K562 (cell line): ENCODE results near the gene CORT. TPM values are rescaled to one million over a fixed set of nuclear protein-coding genes. Genes with fewer than 3 reads are reported as not detected.
A peak's percentile ranks its signal among the peaks of the same experiment; 100 is the strongest.

ENCODE experiments used
- ATAC-seq: fragments of 200-7000 bp; cut with Tn5 transposase; 3 replicates; pipeline ENCODE4 v1.9.1; 2020; ENCODE audit warnings: moderate library complexity
- BruUV-seq: library from RNA; stranded (reverse); fragments of 400-500 nt; replicated peaks from 2 replicates; lab custom pipeline; 2021; lab: Mats Ljungman, UMichigan
- CTCF ChIA-PET: fragments of 300-600 bp; formaldehyde crosslinking; extraction: SDS; loops from one replicate; lab custom pipeline; 2021; ENCODE audit warnings: low intra/inter-chr PET ratio; lab: Yijun Ruan, JAX
- POLR2A ChIA-PET: fragments of 300-600, 350-650 bp; sonication (Branson Sonifier 250); formaldehyde crosslinking; extraction: SDS; loops from one replicate; lab custom pipeline; 2021; ENCODE audit warnings: antibody characterized with exemption, inconsistent platforms; lab: Yijun Ruan, JAX
- DNase-seq, 4 experiments: peaks; one replicate each; pipeline versions ENCODE4 v3.0.0 to v3.0.0-alpha.2; 2011 to 2018; ENCODE audit warnings: low spot score in 3 of 4, mixed read lengths in 3 of 4; ENCODE audit errors: extremely low read depth in 1 of 4
- FAIRE-seq: peaks from 2 replicates; lab custom pipeline; 2011; peaks lifted over from hg19 to GRCh38; lab: Jason Lieb, UNC
- H2AFZ ChIP-seq: 2 replicates; pipeline ENCODE4 v1.6.0; 2011; ENCODE audit warnings: low read depth, low read length, control low read depth, inconsistent platforms
- H3K27ac ChIP-seq: fragments of 200-600 bp; 3 replicates; pipeline ENCODE4 v1.8.0; 2011; ENCODE audit warnings: low read depth, mild to moderate bottlenecking, control low read depth, inconsistent platforms, low read length, moderate library complexity, mixed read lengths; ENCODE audit errors: extremely low read depth
- H3K27me3 ChIP-seq, 2 experiments: fragments of 300-600 bp in 1 of 2; 2 replicates in 1 of 2; 3 replicates in 1 of 2; pipeline versions ENCODE4 v1.6.0 to v1.8.0; 2011; ENCODE audit warnings: inconsistent platforms in 2 of 2, low read length in 2 of 2, mild to moderate bottlenecking in 1 of 2, mixed read lengths in 1 of 2, moderate library complexity in 1 of 2; ENCODE audit not compliant: control insufficient read depth in 2 of 2, insufficient read depth in 2 of 2
- H3K36me3 ChIP-seq: fragments of 300-600 bp; 3 replicates; pipeline ENCODE4 v1.8.0; 2011; ENCODE audit warnings: mild to moderate bottlenecking, low read length, inconsistent platforms; ENCODE audit not compliant: control insufficient read depth, insufficient read depth
- H3K4me1 ChIP-seq, 2 experiments: fragments of 200-600 bp in 1 of 2; replicated peaks in 1 of 2; 2 replicates in 1 of 2; 3 replicates in 1 of 2; pipeline versions ENCODE4 v1.5.1 to v1.8.0; 2011; ENCODE audit warnings: inconsistent platforms in 2 of 2, low read length in 2 of 2, mild to moderate bottlenecking in 1 of 2, mixed read lengths in 1 of 2, moderate library complexity in 1 of 2; ENCODE audit not compliant: control insufficient read depth in 2 of 2, insufficient read depth in 2 of 2
- H3K4me2 ChIP-seq: 2 replicates; pipeline ENCODE4 v1.6.1; 2011; ENCODE audit warnings: low read length, control low read depth, inconsistent platforms, mixed read lengths; ENCODE audit not compliant: insufficient read depth
- H3K4me3 ChIP-seq: fragments of 200-600 bp; sonication (generic), shearing (Covaris generic); 2 replicates; pipeline ENCODE4 v1.5.1; 2016; ENCODE audit warnings: control low read depth, inconsistent platforms
- H3K79me2 ChIP-seq: fragments of 200-600 bp; 3 replicates; pipeline ENCODE4 v1.8.0; 2011; ENCODE audit warnings: low read length, inconsistent platforms; ENCODE audit not compliant: control insufficient read depth, insufficient read depth
- H3K9ac ChIP-seq, 2 experiments: 2 replicates each; pipeline versions ENCODE4 v1.6.0 to v1.6.1; 2011; ENCODE audit warnings: low read depth in 2 of 2, low read length in 2 of 2, control low read depth in 1 of 2, inconsistent platforms in 1 of 2, mild to moderate bottlenecking in 1 of 2, mixed read lengths in 1 of 2; ENCODE audit not compliant: insufficient read depth in 1 of 2
- H3K9me1 ChIP-seq: one replicate; pipeline ENCODE4 v1.6.0; 2011; ENCODE audit warnings: inconsistent platforms, mild to moderate bottlenecking, low read length, moderate library complexity; ENCODE audit not compliant: control insufficient read depth, insufficient read depth
- H3K9me3 ChIP-seq: replicated peaks from 2 replicates; pipeline ENCODE4 v1.5.1; 2011; ENCODE audit warnings: low read depth, low read length, inconsistent platforms; ENCODE audit not compliant: control insufficient read depth, insufficient read depth
- H4K20me1 ChIP-seq: replicated peaks from 2 replicates; pipeline ENCODE4 v1.6.1; 2011; ENCODE audit warnings: low read length, inconsistent platforms, mixed read lengths; ENCODE audit not compliant: control insufficient read depth, insufficient read depth
- NFIC ChIP-seq: fragments of 450-650 bp; IDR thresholded peaks from 2 replicates; pipeline ENCODE4 v1.6.1; 2017; ENCODE audit warnings: mild to moderate bottlenecking, inconsistent platforms
- RNF2 ChIP-seq: sonication (generic); IDR thresholded peaks from 2 replicates; pipeline ENCODE4 v1.6.1; 2016
- ZNF274 ChIP-seq: IDR thresholded peaks from 2 replicates; pipeline ENCODE4 v1.6.1; 2011; ENCODE audit warnings: low read depth, mild to moderate bottlenecking, low read length, moderate library complexity, borderline replicate concordance
- ZNF699 ChIP-seq: fragments of 250-450 bp; sonication (Bioruptor Pico); IDR thresholded peaks from 2 replicates; pipeline ENCODE4 v1.8.0; 2021; ENCODE audit warnings: mild to moderate bottlenecking, moderate library complexity; ENCODE audit not compliant: insufficient replicate concordance
- WGBS: fragments of 100-300 bp; shearing (Covaris generic); methylation state at CpG from one replicate; pipeline ENCODE4 v1.1.6; 2016; ENCODE audit warnings: low coverage, mixed read lengths; ENCODE audit not compliant: insufficient coverage; ENCODE audit errors: missing lambda C conversion rate; 5-methylcytosine and 5-hydroxymethylcytosine counted together
- in situ Hi-C: fragments of 300-500 bp; cut with MboI; formaldehyde crosslinking; loops from 4 replicates; pipeline ENCODE4 v1.15.0; 2018; ENCODE audit warnings: inconsistent platforms, mixed read lengths
- intact Hi-C: fragments of 100-400 bp; cut with micrococcal nuclease; formaldehyde crosslinking; loops from 2 replicates; pipeline ENCODE4 v1.14.2; 2022
- polyA plus RNA-seq, 8 experiments: library from polyadenylated mRNA; depleted of rRNA in 4 of 8; stranded (reverse) in 5 of 8; unstranded in 3 of 8; fragments of >200 nt; fragmentation: Nextera tagmentation in 2 of 8; fragmentation: Illumina TruSeq in 1 of 8; extraction: Ambion mirVana in 2 of 8; extraction: Trizol in 1 of 8; gene quantifications; 2 replicates each; pipeline versions ENCODE4 v1.2.1 to v1.2.3, GENCODE V29; 2011 to 2014; ENCODE audit warnings: inconsistent platforms in 1 of 8, missing spikeins in 1 of 8
- total RNA-seq, 7 experiments: library from RNA; depleted of rRNA in 6 of 7; stranded (reverse); fragments of >200 nt in 6 of 7; fragmentation: Illumina TruSeq in 2 of 7; extraction: Trizol in 2 of 7; gene quantifications; 2 replicates each; pipeline versions ENCODE4 v1.2.1 to v1.2.3, GENCODE V29; 2011 to 2021; ENCODE audit warnings: low replicate concordance in 1 of 7

CORT gene
- total and polyA plus RNA-seq, 9 of the 15 experiments (the other 6 are each of a cell fraction or from before 2014, with no cell fraction given): 0.08 to 0.54 (median 0.13) TPM; not detected in 5

- Histone ChIP-seq H3K27me3 (no peaks in the 10 kb centered on the region), H3K36me3 (peaks cover 24% of the 10 kb centered on the region; the same call in 2 of the 3 replicates), H3K4me1 (no peaks in the 10 kb centered on the region; a peak in 2 of 5 replicates), H3K4me2 (no peak overlapping the region), H3K27ac (no peak overlapping the region), H3K9me3 (0 out of 2 replicates have a peak, but pooled peaks cover 3% of the 10 kb centered on the region), H3K4me3 (no peak overlapping the region), H4K20me1 (peaks cover 26% of the 10 kb centered on the region), H2AFZ (no peak overlapping the region), H3K9me1 (no peaks in the 10 kb centered on the region), H3K79me2 (peaks cover 89% of the 10 kb centered on the region), H3K9ac (no peak overlapping the region)
- no peak for ATAC-seq
- ChIA-PET CTCF (no interaction called here), POLR2A (interaction anchor here (0.6 to 1.3 kb wide), 6 partner anchors 10 to 710 kb away, joined by 3 to 5 read pairs (median 4); no protein-coding TSS in a partner anchor)
- intact Hi-C loops (no loop called here), in situ Hi-C loops (loop anchor here (5.0 kb wide), 1 partner anchor 57 kb away; the partner anchor contains the start of gene CENPS)
- WGBS: 43% methylated on average over 4 of the region's 4 CpGs
- TF ChIP-seq RNF2: no peak
- TF ChIP-seq ZNF274: no peak
- TF ChIP-seq NFIC: peak; percentile 76
- no peak for TF ChIP-seq ZNF699
- FAIRE-seq: no peak
- DNase-seq: no peak
- BruUV-seq: no TSS peak
Observed at GRCh38 chr1:10489291-10490055, 39.6 kb downstream of the CORT start.
